Measurements from ENCODE around the gene GNAI2.
A peak's percentile ranks its signal among the peaks of the same experiment; 100 is the strongest.

Gene GNAI2

DNA sequence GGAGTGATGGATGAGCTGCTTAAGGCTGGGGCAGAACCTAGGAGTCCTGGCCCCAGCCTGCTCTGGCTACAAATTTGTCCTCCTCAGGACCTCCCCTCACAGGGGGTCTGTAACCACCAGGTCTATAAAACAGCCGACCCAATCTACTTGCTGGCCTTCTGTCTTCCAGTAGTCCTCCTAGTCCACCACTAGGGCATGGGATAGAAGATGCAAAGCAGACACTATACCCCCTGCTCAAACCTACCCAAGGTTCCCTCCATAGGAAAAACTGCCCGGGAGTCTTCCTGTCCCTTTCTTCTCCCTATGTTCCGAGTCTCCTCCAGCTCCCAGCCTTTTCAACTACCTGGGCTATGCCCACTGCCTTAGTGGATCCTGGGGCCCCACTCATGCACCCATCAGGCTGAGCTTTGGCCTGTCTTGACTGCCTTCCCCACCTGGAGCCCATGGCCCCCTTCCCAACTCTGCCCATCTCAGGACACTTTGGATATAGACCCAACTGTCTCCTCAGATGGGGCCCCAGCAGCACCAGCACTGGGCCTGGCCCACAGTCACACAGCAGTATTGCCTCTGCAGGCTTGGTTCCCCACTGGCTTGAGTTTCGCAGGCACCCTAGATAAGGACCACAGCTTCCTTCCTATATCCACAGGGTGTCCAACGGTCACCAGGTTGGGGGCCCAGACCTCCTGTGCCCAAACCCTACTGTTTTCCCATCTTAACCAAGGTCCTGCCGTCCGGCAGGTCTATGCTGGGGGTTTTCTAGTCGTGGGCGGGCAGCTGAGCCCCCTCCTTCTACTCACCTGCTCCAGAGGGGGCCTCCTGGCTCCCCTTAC lies 62.1 kb downstream of the GNAI2 start:
- DNase-seq (ENCODE audit: low spot score): no peak

DNA sequence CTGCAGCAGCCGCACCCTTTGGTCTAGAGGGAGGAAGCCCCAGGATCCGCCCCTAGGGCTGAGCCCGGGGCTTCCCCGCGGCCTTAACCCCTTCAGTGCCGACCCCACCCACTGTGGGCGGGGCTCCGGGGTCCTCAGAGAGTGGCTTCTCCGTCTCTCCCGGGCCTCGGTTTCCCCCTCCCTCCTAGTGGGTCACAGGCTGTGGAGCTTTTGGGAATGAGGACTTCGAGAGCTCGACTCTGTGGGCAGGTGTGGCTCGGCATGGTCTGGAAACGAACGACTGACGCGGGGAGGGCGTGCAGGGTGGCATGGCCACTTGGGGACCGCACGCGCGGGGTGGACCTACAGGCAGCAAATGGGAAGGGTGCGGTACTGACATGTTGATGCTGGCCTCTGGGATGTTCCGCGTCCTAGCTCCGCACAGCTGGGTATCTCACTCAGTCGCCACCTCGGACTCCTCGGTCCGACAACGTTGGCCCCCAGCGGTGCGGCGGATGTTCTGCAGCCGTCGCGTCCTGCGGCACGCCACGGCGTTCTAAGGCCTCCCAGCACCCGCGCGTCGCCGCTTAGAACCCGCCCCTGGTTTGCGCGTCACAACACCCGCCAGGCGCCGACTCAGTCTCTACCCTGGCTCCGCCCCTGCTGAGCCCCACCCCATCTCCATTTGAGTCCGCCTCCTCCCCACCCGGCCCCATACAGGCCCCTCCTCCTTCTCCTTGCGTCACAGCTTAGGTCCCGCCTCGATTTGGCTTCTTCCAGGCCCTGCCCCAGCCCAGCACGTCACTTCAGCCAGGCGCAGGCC lies 63.0 kb downstream of the GNAI2 start, which contains the start of the genes HYAL3 and NAA80:
HYAL3 (minus strand) TSS at position 570 of the 802 bp plus-strand sequence. CDS start 3,803 bp downstream, outside the sequence.
NAA80 (minus strand) TSS at position 570 of the 802 bp plus-strand sequence. CDS start 1,942 bp downstream, outside the sequence.
- peak; percentile 100 for DNase-seq (ENCODE audit: low spot score)

DNA sequence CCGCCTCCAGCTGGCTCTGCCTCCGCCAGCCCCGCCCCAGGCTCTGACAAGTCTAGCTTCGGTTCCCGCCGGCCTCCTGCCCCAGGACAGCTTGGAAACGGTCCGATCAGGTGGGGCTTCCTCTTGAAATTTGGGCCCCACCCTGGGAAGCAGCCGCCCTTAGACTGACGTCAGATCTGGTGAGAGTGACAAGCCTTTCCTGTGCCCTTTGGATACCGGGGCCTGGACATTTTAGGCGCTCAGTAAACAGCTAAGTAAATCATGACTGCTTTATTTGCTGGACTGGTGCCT lies 63.6 kb downstream of the GNAI2 start:
- no peak for DNase-seq (ENCODE audit: low spot score)

DNA sequence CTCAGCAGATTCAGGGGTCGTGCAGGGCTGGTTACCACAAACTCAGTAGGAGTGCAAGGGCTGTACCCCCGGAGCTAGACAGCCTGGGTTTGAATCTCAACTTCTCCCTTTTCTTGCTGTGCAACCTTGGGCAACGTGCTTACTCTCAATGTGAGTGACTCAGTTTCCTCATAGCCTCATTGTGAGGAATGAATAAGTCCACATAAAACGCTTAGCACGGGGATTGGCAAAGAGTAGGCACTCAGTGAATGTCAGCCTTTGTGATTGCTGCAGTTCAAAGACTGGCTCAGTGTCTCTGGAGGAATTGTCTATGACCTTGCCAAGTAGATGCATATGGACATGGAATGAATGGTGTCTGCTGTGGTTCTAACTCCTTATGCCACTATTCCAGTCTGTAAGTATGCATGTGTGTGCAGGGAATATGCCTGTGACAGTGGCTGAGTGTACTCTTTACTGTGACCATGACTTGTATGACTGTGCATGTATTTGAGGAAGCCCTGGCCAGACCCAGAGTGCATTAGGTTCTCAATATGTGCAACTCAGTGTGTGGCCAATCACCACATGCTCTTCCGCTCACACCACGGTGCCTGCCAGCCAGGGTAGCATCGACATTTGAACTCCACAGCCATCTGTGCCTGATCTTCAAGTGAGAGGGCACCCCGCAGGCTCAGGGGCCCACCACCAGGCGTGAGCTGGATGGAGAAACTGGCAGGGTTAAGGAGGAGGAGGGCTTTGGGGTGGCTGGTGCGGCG lies 64.1 kb downstream of the GNAI2 start:
- peak; percentile 92 for DNase-seq (ENCODE audit: low spot score)

DNA sequence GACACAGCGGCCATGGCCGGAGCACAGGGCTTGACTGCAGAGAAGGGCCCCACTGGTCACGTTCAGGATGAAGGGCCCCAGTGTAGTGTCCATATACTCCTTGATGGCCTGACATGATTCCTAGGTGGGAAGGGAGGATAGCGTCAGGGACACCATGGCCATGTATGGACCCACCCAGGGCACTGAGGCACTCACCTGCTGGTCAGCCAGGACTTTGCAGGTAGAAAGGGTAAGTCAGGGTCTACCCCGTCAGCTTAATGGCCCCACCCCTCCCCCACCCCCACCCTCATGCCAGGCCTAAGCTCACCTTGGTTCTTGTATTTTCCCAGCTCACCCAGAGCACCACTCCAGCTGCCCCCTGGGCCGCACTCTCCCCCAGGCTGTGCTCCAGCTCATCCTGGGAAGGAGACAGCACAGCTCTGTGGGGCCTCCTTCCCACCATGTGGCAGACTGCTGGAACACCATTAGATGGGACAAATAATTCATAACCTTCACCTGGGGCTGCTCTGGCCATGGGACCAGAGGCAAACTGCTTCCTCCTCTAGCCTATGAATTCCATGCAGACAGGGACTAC lies 64.8 kb downstream of the GNAI2 start:
- no peak for DNase-seq (ENCODE audit: low spot score)

DNA sequence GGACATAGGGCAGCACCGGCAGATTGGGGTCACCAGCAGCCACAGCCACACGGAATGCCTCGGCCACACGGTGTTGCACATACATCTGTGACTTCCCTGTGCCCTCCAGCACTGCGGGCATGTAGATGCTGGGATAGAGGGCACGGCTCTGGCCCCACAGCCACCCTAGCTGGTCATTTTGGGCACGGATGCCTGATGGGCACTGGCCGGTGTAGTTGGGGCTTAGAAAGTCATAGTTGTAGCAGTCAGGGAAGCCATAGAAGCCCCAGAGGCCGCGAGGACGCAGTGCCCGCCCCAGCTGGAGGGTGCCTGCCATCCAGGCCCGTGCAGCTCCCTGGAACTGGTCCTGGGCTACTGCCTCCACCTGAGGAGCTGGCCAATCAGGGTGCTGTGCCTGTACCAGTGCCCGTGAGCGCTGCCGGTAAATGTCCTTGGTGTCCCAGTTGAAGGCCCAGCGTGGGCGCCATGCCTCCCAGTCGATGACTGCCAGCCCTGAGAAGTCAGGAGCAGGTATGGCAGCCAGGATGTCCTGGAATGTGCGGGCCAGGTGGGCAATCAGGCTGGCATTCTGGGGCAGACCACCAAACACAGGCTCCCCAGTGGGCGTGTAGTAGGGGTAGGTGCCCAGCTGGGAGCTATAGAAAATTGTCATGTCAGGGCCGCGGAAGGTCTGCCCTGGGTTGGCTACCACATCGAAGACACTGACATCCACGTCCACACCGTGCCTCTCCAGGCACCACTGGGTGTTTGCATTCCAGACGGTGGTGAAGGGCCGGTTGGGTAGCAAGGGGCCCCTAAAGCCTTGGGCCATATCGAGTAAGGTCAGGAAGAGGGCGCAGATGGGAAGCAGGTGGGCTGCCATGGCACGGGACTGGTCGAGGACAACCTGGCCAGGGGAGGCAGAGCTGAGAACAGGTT lies 66.3 kb downstream of the GNAI2 start:
- DNase-seq (ENCODE audit: low spot score): no peak

DNA sequence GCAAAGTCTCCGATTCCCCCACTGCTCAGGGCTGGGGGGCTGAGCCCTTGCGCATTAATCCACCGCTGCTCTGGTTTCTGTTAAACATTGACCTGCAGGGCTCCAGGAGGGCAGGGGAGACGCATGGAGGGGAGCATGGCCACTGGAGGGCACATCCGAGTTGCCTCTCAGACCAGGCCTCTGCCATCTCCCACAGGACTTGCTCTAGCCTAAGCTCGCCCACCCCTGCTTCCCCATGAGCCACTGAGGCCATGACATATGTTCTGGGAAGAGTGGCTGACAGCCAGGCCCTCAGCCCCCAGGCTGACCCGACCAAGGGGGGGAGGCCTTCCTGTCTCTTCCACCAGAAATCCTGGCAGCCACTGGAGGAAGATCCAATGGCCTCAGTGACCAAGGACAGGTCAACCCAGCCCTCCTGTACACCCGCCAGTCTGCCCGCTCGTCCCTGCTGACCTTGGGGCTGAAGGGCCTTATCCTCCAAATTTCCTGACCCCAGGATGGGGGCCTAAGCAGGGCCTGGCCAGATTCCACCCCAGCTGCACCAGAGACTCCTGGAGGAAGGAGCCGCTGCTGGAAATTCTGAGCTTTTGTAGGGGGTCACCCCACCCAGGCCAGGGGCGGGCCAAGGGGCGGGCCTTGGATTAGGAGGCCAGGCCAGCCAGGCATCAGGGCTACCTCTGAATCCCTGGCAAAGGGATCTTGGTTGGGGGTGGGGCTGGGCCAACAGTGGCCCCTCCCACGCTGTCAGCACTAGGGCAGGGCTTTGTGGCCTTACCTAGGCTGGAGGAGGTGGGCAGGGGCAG lies 67.2 kb downstream of the GNAI2 start, which contains the start of gene HYAL1:
HYAL1 (minus strand) TSS at position 562 of the 803 bp plus-strand sequence. CDS start 618 bp downstream, outside the sequence.
- DNase-seq (ENCODE audit: low spot score): no peak

DNA sequence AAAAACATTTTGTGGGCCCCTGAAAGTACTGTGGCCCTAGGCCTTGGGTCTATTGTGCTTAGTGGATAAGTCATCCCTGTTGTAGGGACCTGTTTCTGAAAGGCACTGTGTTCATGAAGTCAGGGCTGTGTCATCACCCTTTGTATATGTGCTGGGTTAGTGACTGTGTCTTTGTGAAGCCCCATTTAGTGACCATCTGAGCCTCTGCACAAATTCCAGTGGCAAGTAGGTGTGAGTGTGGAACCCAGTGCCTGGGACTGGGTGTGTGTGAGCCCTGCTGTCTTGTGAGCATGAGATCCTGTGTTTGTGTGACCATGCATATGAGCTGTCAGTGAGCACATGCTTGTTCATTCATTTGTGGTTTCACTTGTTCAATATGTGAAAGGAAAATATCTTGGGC lies 68.6 kb downstream of the GNAI2 start:
- no peak for DNase-seq (ENCODE audit: low spot score)

Data from globus pallidus (tissue), 1 donor.